ENCODE results near the gene YAF2. TPM values are rescaled to one million over a fixed set of nuclear protein-coding genes. Genes with fewer than 3 reads are reported as not detected.

Gene YAF2
- total and polyA plus RNA-seq, 2 experiments from 2014 or later = 1.0 TPM

DNA sequence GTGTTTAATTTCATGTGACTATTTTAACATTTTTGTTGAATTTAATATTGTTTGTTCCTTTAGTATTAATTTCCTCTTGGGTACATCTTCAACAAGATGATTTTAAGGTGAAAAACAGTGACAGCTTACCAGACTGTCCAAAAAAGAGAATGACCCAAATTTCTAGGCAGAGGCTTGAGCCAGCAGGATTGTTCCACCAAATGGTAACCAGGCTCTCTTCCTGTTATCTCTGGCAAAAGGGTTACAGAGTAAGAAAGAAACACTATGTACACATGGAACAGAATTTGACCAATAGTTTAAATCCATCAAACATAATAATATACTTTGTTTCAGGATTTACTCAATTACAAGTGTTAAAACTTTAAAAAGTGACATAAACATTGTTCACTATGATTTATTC is 39.0 kb downstream of the YAF2 start:
- Histone ChIP-seq H4K20me1 (replicated peaks; ENCODE audit: insufficient read depth) (no peaks in the 10 kb centered on the region), H3K9me2 (ENCODE audit: insufficient read depth) (no peaks in the 10 kb centered on the region), H3K27ac (ENCODE audit: low read depth) (no peak overlapping the region), H3K79me2 (replicated peaks; ENCODE audit: insufficient read depth) (no peaks in the 10 kb centered on the region), H2AFZ (no peak overlapping the region), H3K4me1 (ENCODE audit: insufficient read depth) (no peaks in the 10 kb centered on the region), H3K36me3 (ENCODE audit: insufficient read depth) (no peaks in the 10 kb centered on the region), H3K4me3 (no peak overlapping the region), H3K4me2 (no peak overlapping the region), H3F3A (replicated peaks; ENCODE audit: low read depth) (no peaks in the 10 kb centered on the region), H3K27me3 (ENCODE audit: insufficient read depth) (no peaks in the 10 kb centered on the region)
- TF ChIP-seq, protein P1, sequence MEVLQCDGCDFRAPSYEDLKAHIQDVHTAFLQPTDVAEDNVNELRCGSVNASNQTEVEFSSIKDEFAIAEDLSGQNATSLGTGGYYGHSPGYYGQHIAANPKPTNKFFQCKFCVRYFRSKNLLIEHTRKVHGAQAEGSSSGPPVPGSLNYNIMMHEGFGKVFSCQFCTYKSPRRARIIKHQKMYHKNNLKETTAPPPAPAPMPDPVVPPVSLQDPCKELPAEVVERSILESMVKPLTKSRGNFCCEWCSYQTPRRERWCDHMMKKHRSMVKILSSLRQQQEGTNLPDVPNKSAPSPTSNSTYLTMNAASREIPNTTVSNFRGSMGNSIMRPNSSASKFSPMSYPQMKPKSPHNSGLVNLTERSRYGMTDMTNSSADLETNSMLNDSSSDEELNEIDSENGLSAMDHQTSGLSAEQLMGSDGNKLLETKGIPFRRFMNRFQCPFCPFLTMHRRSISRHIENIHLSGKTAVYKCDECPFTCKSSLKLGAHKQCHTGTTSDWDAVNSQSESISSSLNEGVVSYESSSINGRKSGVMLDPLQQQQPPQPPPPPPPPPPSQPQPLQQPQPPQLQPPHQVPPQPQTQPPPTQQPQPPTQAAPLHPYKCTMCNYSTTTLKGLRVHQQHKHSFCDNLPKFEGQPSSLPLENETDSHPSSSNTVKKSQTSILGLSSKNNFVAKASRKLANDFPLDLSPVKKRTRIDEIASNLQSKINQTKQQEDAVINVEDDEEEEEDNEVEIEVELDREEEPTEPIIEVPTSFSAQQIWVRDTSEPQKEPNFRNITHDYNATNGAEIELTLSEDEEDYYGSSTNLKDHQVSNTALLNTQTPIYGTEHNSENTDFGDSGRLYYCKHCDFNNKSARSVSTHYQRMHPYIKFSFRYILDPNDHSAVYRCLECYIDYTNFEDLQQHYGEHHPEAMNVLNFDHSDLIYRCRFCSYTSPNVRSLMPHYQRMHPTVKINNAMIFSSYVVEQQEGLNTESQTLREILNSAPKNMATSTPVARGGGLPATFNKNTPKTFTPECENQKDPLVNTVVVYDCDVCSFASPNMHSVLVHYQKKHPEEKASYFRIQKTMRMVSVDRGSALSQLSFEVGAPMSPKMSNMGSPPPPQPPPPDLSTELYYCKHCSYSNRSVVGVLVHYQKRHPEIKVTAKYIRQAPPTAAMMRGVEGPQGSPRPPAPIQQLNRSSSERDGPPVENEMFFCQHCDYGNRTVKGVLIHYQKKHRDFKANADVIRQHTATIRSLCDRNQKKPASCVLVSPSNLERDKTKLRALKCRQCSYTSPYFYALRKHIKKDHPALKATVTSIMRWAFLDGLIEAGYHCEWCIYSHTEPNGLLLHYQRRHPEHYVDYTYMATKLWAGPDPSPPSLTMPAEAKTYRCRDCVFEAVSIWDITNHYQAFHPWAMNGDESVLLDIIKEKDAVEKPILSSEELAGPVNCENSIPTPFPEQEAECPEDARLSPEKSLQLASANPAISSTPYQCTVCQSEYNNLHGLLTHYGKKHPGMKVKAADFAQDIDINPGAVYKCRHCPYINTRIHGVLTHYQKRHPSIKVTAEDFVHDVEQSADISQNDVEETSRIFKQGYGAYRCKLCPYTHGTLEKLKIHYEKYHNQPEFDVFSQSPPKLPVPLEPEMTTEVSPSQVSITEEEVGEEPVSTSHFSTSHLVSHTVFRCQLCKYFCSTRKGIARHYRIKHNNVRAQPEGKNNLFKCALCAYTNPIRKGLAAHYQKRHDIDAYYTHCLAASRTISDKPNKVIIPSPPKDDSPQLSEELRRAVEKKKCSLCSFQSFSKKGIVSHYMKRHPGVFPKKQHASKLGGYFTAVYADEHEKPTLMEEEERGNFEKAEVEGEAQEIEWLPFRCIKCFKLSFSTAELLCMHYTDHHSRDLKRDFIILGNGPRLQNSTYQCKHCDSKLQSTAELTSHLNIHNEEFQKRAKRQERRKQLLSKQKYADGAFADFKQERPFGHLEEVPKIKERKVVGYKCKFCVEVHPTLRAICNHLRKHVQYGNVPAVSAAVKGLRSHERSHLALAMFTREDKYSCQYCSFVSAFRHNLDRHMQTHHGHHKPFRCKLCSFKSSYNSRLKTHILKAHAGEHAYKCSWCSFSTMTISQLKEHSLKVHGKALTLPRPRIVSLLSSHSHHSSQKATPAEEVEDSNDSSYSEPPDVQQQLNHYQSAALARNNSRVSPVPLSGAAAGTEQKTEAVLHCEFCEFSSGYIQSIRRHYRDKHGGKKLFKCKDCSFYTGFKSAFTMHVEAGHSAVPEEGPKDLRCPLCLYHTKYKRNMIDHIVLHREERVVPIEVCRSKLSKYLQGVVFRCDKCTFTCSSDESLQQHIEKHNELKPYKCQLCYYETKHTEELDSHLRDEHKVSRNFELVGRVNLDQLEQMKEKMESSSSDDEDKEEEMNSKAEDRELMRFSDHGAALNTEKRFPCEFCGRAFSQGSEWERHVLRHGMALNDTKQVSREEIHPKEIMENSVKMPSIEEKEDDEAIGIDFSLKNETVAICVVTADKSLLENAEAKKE (CRISPR knock-in tag; IDR thresholded peaks at IDR 0.05) = no peak
- TF ChIP-seq, protein P2, sequence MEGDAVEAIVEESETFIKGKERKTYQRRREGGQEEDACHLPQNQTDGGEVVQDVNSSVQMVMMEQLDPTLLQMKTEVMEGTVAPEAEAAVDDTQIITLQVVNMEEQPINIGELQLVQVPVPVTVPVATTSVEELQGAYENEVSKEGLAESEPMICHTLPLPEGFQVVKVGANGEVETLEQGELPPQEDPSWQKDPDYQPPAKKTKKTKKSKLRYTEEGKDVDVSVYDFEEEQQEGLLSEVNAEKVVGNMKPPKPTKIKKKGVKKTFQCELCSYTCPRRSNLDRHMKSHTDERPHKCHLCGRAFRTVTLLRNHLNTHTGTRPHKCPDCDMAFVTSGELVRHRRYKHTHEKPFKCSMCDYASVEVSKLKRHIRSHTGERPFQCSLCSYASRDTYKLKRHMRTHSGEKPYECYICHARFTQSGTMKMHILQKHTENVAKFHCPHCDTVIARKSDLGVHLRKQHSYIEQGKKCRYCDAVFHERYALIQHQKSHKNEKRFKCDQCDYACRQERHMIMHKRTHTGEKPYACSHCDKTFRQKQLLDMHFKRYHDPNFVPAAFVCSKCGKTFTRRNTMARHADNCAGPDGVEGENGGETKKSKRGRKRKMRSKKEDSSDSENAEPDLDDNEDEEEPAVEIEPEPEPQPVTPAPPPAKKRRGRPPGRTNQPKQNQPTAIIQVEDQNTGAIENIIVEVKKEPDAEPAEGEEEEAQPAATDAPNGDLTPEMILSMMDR (conservative IDR thresholded peaks at IDR 0.05; ENCODE audit: low read depth in 2 of 2) = no peak
- TF ChIP-seq EZH2phosphoT487 (IDR thresholded peaks at IDR 0.05; ENCODE audit: unreplicated experiment) (no peak), ZNF331 (CRISPR knock-in tag; IDR thresholded peaks at IDR 0.05; ENCODE audit: low read depth) (no peak), STAT1 (IDR thresholded peaks at IDR 0.05; ENCODE audit: unreplicated experiment) (no peak), CREB1 (CRISPR knock-in tag; IDR thresholded peaks at IDR 0.05; ENCODE audit: low read depth) (no peak), ZNF114 (CRISPR knock-in tag; IDR thresholded peaks at IDR 0.05) (no peak), EZH2 (IDR thresholded peaks at IDR 0.05; ENCODE audit: low read depth, unreplicated experiment) (no peak), NANOG (IDR thresholded peaks at IDR 0.05; ENCODE audit: borderline replicate concordance) (no peak), POLR2AphosphoS5 (IDR thresholded peaks at IDR 0.05; ENCODE audit: low read depth) (no peak), JUNB (IDR thresholded peaks at IDR 0.05; ENCODE audit: unreplicated experiment) (no peak)
- TF ChIP-seq, protein P3, sequence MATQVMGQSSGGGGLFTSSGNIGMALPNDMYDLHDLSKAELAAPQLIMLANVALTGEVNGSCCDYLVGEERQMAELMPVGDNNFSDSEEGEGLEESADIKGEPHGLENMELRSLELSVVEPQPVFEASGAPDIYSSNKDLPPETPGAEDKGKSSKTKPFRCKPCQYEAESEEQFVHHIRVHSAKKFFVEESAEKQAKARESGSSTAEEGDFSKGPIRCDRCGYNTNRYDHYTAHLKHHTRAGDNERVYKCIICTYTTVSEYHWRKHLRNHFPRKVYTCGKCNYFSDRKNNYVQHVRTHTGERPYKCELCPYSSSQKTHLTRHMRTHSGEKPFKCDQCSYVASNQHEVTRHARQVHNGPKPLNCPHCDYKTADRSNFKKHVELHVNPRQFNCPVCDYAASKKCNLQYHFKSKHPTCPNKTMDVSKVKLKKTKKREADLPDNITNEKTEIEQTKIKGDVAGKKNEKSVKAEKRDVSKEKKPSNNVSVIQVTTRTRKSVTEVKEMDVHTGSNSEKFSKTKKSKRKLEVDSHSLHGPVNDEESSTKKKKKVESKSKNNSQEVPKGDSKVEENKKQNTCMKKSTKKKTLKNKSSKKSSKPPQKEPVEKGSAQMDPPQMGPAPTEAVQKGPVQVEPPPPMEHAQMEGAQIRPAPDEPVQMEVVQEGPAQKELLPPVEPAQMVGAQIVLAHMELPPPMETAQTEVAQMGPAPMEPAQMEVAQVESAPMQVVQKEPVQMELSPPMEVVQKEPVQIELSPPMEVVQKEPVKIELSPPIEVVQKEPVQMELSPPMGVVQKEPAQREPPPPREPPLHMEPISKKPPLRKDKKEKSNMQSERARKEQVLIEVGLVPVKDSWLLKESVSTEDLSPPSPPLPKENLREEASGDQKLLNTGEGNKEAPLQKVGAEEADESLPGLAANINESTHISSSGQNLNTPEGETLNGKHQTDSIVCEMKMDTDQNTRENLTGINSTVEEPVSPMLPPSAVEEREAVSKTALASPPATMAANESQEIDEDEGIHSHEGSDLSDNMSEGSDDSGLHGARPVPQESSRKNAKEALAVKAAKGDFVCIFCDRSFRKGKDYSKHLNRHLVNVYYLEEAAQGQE (IDR thresholded peaks at IDR 0.05; ENCODE audit: unreplicated experiment) = no peak
- TF ChIP-seq, protein P4, sequence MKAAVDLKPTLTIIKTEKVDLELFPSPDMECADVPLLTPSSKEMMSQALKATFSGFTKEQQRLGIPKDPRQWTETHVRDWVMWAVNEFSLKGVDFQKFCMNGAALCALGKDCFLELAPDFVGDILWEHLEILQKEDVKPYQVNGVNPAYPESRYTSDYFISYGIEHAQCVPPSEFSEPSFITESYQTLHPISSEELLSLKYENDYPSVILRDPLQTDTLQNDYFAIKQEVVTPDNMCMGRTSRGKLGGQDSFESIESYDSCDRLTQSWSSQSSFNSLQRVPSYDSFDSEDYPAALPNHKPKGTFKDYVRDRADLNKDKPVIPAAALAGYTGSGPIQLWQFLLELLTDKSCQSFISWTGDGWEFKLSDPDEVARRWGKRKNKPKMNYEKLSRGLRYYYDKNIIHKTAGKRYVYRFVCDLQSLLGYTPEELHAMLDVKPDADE (IDR thresholded peaks at IDR 0.05) = no peak
- no peak overlapping the region for H3K27ac Mint-ChIP-seq
- no peak for DNase-seq (ENCODE audit: low spot score)
- ATAC-seq = no peak
- H3K27me3 Mint-ChIP-seq (ENCODE audit: insufficient read depth, low read depth, poor library complexity) = no peaks in the 10 kb centered on the region
- H3K4me3 Mint-ChIP-seq = no peak overlapping the region
- no peaks in the 10 kb centered on the region for H3K36me3 Mint-ChIP-seq (ENCODE audit: low read depth)
- H3K4me1 Mint-ChIP-seq = peaks cover 6% of the 10 kb centered on the region; the same call in 2 of the 3 replicates
- H3K9me3 Mint-ChIP-seq = no peaks in the 10 kb centered on the region
